ENCODE measurements around the gene MAL. TPM values are rescaled to one million over a fixed set of nuclear protein-coding genes. Genes with fewer than 3 reads are reported as not detected.

MAL gene
- total and polyA plus RNA-seq, 2 experiments from 2014 or later: 0.24 to 0.31 TPM

GRCh38 chr2:95031726-95032116 lies 6.2 kb downstream of the MAL start (continued):
- no peak for TF ChIP-seq ZNF462 (CRISPR knock-in tag; IDR thresholded peaks at IDR 0.05)
- TF ChIP-seq EZH2phosphoT487 (IDR thresholded peaks at IDR 0.05; ENCODE audit: unreplicated experiment): no peak
- no peak for TF ChIP-seq ETS1 (IDR thresholded peaks at IDR 0.05)
- no peak for TF ChIP-seq CREB1 (CRISPR knock-in tag; IDR thresholded peaks at IDR 0.05; ENCODE audit: low read depth)
- no peak for TF ChIP-seq STAT1 (IDR thresholded peaks at IDR 0.05; ENCODE audit: unreplicated experiment)

GRCh38 chr2:95032341-95032740 lies 6.8 kb downstream of the MAL start:
- peaks cover 3% of the 10 kb centered on the region; the same call in 1 of the 2 replicates for H3K4me1 ChIP-seq (ENCODE audit: insufficient read depth)
- Mint-ChIP-seq H3K4me3 (no peak overlapping the region), H3K9me3 (peaks cover 2% of the 10 kb centered on the region; the same call in 2 of the 3 replicates), H3K27me3 (ENCODE audit: insufficient read depth, low read depth, poor library complexity) (peaks cover 32% of the 10 kb centered on the region), H3K4me1 (peaks cover 9% of the 10 kb centered on the region), H3K36me3 (ENCODE audit: low read depth) (peaks cover 4% of the 10 kb centered on the region; the same call in 1 of the 3 replicates), H3K27ac (no peak overlapping the region)
- no peak overlapping the region for H3K4me3 ChIP-seq
- H3K79me2 ChIP-seq (replicated peaks; ENCODE audit: insufficient read depth): no peaks in the 10 kb centered on the region
- ATAC-seq: no peak
- H2AFZ ChIP-seq: no peak overlapping the region
- H3K9me2 ChIP-seq (ENCODE audit: insufficient read depth): no peaks in the 10 kb centered on the region
- H3K4me2 ChIP-seq: no peak overlapping the region
- H3K36me3 ChIP-seq (ENCODE audit: insufficient read depth): no peaks in the 10 kb centered on the region
- no peaks in the 10 kb centered on the region for H4K20me1 ChIP-seq (replicated peaks; ENCODE audit: insufficient read depth)
- H3K27ac ChIP-seq (ENCODE audit: low read depth): no peak overlapping the region
- no peaks in the 10 kb centered on the region for H3F3A ChIP-seq (replicated peaks; ENCODE audit: low read depth)
- peaks cover 36% of the 10 kb centered on the region for H3K27me3 ChIP-seq (ENCODE audit: insufficient read depth)
- no peak for DNase-seq (ENCODE audit: low spot score)
- TF ChIP-seq CREB1 (CRISPR knock-in tag; IDR thresholded peaks at IDR 0.05; ENCODE audit: low read depth) (no peak), STAT1 (IDR thresholded peaks at IDR 0.05; ENCODE audit: unreplicated experiment) (no peak), EZH2phosphoT487 (IDR thresholded peaks at IDR 0.05; ENCODE audit: unreplicated experiment) (no peak), CTCF (conservative IDR thresholded peaks at IDR 0.05; ENCODE audit: low read depth in 2 of 2) (no peak), ZNF462 (CRISPR knock-in tag; IDR thresholded peaks at IDR 0.05) (no peak)
